D721Med (cell line): ENCODE measurements around the gene OOEP.

Experiments used
- DNase-seq: peaks from one replicate; pipeline ENCODE4 v3.0.0; 2011; ENCODE audit warnings: low spot score; ENCODE audit not compliant: insufficient read length
- FAIRE-seq: peaks from 2 replicates; lab custom pipeline; 2011; peaks lifted over from hg19 to GRCh38; lab: Jason Lieb, UNC
- TF ChIP-seq, protein P1 (sequence below): IDR thresholded peaks from 2 replicates; pipeline ENCODE4 v1.5.1; 2012; ENCODE audit warnings: mild to moderate bottlenecking, control low read depth; ENCODE audit not compliant: insufficient read depth; ENCODE audit errors: missing control alignments

The OOEP gene

DNA sequence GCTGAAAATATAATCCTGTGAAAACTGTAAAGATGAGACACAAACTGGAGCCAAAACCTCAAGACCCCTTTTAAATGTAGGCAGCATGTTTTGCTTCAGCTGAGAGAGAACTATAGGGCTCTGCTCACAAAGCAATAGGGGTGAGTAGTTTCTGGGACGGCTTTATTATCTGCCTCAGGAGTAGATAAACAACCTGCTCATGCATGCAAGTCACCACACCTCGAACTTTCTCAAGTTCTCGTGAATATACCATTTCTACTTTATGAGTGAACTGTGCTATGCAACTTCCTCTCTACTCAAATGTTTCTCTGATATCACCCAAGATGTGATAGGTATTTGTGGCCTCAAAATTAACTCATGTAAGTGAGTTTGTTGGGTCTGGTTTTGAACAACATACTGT is 7.5 kb upstream of the OOEP start:
- TF ChIP-seq, protein P1, sequence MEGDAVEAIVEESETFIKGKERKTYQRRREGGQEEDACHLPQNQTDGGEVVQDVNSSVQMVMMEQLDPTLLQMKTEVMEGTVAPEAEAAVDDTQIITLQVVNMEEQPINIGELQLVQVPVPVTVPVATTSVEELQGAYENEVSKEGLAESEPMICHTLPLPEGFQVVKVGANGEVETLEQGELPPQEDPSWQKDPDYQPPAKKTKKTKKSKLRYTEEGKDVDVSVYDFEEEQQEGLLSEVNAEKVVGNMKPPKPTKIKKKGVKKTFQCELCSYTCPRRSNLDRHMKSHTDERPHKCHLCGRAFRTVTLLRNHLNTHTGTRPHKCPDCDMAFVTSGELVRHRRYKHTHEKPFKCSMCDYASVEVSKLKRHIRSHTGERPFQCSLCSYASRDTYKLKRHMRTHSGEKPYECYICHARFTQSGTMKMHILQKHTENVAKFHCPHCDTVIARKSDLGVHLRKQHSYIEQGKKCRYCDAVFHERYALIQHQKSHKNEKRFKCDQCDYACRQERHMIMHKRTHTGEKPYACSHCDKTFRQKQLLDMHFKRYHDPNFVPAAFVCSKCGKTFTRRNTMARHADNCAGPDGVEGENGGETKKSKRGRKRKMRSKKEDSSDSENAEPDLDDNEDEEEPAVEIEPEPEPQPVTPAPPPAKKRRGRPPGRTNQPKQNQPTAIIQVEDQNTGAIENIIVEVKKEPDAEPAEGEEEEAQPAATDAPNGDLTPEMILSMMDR: no peak
- FAIRE-seq: no peak
- DNase-seq: no peak

DNA sequence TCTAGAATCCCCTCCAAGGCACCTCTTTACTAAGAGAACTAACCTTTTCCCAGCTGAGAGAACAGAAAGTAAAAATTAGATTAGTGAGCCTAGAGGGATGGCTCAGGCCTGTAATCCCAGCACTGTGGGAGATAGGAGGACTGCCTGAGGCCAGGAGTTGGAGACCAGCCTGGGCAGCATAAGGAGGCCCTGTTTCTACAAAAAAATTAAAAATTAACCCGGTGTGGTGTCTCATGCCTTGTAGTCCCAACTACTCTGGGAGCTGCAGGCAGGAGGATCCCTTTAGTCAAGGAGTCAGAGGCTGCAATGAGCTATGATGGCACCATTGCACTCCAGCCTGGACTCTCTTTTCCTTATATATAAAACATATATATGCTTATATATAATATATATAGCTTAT is 5.5 kb upstream of the OOEP start:
- FAIRE-seq: no peak
- TF ChIP-seq, protein P1: no peak
- DNase-seq: no peak

DNA sequence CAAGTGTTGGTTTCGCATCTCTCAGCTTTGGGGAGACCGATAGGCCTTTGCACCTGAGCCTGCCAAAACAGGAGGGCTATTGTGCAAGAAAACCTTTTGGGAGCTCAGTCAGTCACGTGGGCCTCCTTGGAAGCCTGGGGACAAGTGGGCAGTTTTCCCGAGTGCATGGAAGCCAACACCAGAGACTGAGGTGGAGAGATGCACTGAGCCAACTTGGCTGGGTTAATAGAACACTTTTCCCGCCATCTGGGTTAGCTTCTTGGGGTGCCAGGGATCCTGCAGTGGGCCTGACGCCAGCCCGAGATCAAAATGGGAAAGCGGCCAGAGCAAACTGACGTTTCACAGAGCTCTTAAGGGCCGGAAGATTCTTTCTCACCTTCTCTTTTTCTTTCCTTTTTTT is 2.8 kb upstream of the OOEP start:
- no peak for DNase-seq
- TF ChIP-seq, protein P1: no peak
- FAIRE-seq: no peak

- FAIRE-seq (no peak), DNase-seq (no peak)
- TF ChIP-seq, protein P1: no peak
These were observed 2.3 kb upstream of the OOEP start for GRCh38 chr6:73371984-73372383.

DNA sequence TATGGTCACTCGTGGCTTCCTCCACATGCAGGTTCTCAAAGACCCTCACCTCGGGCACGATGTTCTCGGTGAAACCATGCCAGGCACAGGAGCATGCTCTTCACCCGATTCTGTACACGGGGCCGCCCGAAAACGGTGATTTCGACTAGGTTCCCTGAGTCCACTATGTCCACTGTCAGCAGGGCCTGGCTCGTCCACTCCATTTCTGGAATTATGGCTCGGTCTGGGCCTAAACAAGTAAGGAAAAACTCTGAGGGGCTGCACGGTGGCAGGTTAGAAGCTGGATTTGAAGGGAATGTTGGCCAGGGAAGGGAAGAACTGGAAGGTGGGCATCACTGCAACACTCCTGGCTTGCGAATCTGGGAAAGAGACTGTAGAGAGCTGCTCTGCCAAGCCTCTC is 540 bp downstream of the OOEP start:
- DNase-seq: no peak
- no peak for FAIRE-seq
- TF ChIP-seq, protein P1: no peak

GRCh38 chr6:73368675-73369074 is 1.0 kb downstream of the OOEP start:
- DNase-seq (no peak), FAIRE-seq (no peak)
- TF ChIP-seq, protein P1: no peak

- TF ChIP-seq, protein P1: no peak
- peak; percentile 46 for DNase-seq
- FAIRE-seq: peak; percentile 90
These were observed 1.8 kb downstream of the OOEP start for GRCh38 chr6:73367761-73368355.
